ENCODE results near the gene LUC7L3.

DNA sequence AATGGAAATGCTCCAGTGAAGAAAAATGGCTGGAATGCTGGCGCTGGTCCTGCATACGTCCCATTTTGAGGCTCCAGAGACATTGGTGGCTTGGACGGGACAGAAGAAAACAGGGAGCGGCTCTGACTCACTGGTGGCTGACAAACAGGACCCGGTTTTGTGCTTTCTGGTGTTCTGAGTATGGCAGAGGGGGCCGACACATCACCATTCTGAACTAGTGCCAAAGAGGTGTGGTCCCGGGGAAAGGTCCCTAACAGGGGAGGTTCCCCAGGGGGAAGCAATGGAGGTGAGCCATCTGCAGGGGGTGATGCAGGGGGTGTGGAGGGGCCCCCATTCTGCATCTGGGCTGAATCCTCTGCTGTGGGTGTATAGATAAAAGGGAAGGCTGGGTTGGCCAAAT is 20.0 kb upstream of the LUC7L3 start:
- TF ChIP-seq, protein P1, sequence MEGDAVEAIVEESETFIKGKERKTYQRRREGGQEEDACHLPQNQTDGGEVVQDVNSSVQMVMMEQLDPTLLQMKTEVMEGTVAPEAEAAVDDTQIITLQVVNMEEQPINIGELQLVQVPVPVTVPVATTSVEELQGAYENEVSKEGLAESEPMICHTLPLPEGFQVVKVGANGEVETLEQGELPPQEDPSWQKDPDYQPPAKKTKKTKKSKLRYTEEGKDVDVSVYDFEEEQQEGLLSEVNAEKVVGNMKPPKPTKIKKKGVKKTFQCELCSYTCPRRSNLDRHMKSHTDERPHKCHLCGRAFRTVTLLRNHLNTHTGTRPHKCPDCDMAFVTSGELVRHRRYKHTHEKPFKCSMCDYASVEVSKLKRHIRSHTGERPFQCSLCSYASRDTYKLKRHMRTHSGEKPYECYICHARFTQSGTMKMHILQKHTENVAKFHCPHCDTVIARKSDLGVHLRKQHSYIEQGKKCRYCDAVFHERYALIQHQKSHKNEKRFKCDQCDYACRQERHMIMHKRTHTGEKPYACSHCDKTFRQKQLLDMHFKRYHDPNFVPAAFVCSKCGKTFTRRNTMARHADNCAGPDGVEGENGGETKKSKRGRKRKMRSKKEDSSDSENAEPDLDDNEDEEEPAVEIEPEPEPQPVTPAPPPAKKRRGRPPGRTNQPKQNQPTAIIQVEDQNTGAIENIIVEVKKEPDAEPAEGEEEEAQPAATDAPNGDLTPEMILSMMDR (IDR thresholded peaks at IDR 0.05; ENCODE audit: insufficient read depth, low read length) = no peak
- TF ChIP-seq POLR2AphosphoS5 (IDR thresholded peaks at IDR 0.05; ENCODE audit: low read depth) (no peak), REST (IDR thresholded peaks at IDR 0.05; ENCODE audit: insufficient replicate concordance, low read depth) (no peak), GABPA (IDR thresholded peaks at IDR 0.05; ENCODE audit: low read depth) (no peak), SPI1 (IDR thresholded peaks at IDR 0.05; ENCODE audit: borderline replicate concordance, low read depth) (no peak)
